Ovary (tissue), 3 donors: ENCODE results near the gene ARHGEF35.
"Not testable (repeated sequence)": the region's sequence is repeated elsewhere in the genome, so short reads cannot be mapped to it uniquely, and the experiment has no call there.

Source experiments
- EP300 ChIP-seq: sonication (generic); formaldehyde crosslinking; IDR thresholded peaks from one replicate; pipeline ENCODE4 v1.6.1; 2017; ENCODE audit warnings: antibody characterized with exemption
- POLR2A ChIP-seq: fragments of 450-650 bp; IDR thresholded peaks from one replicate; pipeline ENCODE4 v1.6.1; 2017; ENCODE audit warnings: antibody characterized with exemption, mild to moderate bottlenecking, moderate library complexity
- TF ChIP-seq, protein P1 (sequence below), 3 donors: fragments of 450-650 bp in 2 of 3; fragments of 200-600 bp in 1 of 3; IDR thresholded peaks; one replicate each; pipeline versions ENCODE4 v1.5.1 to v1.8.0; 2016 to 2022; ENCODE audit warnings: antibody characterized with exemption in 3 of 3, mild to moderate bottlenecking in 1 of 3
- donor health status: DM: no; HTN: no; CAD: no.

DNA sequence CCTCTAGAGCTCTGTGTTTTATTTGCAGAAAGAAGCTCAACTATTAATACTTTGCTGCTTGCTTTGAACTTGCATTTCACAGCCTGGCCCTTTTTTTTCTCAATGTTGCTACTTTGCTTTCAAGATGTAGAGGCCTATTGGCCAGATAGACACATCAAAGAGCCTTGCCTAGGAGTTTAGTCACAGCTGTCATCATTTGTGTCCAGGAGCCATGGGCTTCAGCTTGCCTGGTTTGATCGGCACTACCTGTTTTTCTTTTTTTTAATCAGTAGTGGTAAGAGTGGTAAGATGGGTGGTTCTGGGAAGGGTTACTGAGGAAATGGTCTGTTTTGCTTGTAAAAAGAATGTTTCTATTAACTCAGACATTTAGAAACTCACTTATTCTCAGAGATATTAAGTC lies 6.3 kb upstream of the ARHGEF35 start:
- TF ChIP-seq, protein P1, sequence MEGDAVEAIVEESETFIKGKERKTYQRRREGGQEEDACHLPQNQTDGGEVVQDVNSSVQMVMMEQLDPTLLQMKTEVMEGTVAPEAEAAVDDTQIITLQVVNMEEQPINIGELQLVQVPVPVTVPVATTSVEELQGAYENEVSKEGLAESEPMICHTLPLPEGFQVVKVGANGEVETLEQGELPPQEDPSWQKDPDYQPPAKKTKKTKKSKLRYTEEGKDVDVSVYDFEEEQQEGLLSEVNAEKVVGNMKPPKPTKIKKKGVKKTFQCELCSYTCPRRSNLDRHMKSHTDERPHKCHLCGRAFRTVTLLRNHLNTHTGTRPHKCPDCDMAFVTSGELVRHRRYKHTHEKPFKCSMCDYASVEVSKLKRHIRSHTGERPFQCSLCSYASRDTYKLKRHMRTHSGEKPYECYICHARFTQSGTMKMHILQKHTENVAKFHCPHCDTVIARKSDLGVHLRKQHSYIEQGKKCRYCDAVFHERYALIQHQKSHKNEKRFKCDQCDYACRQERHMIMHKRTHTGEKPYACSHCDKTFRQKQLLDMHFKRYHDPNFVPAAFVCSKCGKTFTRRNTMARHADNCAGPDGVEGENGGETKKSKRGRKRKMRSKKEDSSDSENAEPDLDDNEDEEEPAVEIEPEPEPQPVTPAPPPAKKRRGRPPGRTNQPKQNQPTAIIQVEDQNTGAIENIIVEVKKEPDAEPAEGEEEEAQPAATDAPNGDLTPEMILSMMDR (IDR thresholded peaks at IDR 0.05): not testable (repeated sequence)
- not testable (repeated sequence) for TF ChIP-seq EP300, POLR2A
